Cardiac fibroblast (primary cell): ENCODE results near the gene USP20.
"Not testable (repeated sequence)": the region's sequence is repeated elsewhere in the genome, so short reads cannot be mapped to it uniquely, and the experiment has no call there.

Experiments
- DNase-seq, 2 donors: peaks; one replicate each; pipeline versions ENCODE4 v3.0.0 to v3.0.0-alpha.2; 2010; ENCODE audit warnings: low read depth in 2 of 2
- H3K4me3 ChIP-seq, 2 donors: replicated peaks in 1 of 2; 1 replicate in 1 of 2; 2 replicates in 1 of 2; pipeline ENCODE4 v1.5.1; 2011; ENCODE audit warnings: low read depth in 2 of 2, low read length in 2 of 2, mild to moderate bottlenecking in 2 of 2, moderate library complexity in 1 of 2
- TF ChIP-seq, protein P1 (sequence below): IDR thresholded peaks from one replicate; pipeline ENCODE4 v1.5.1; 2011; ENCODE audit warnings: low read depth, mild to moderate bottlenecking, low read length, inconsistent platforms

The USP20 gene

DNA sequence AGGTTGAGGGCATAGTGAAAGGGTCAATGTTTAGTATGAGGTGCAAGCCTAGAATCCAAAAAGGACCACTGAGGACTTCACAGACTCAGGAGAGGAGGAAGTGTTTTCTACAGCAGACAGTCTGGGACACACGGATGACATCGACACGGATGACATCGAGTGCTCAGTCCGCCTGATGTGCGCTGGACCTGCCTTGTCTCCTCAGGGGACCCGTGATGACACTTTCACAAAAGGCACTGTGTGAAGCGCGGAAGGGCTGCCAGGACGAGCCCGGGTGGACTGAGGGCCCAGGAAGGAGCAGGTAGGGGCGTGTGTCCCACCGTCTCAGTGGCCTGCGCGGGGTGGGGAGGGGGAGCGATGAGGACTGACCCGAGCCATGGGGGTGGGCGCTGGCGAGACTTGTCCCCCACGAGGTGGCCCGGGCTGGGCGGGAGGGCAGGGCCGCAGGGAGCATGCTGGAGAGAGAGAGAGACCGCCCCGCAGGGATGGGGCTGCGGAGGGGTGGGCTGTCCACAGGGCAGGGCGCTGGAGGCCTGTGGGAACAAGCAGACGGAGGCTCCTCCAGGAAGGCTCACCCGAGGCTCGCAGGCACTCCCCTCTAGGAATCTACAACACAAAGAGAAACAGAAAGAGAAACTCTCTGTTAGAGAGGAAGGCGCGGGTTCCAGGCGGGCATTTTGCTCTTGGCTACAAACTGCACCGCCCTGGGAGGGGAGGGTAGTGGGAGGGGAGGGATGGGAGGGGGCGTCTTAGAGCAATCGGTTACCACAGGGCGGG, 54.9 kb downstream of the USP20 start:
- H3K4me3 ChIP-seq = no peak overlapping the region
- DNase-seq = no peak
- TF ChIP-seq, protein P1, sequence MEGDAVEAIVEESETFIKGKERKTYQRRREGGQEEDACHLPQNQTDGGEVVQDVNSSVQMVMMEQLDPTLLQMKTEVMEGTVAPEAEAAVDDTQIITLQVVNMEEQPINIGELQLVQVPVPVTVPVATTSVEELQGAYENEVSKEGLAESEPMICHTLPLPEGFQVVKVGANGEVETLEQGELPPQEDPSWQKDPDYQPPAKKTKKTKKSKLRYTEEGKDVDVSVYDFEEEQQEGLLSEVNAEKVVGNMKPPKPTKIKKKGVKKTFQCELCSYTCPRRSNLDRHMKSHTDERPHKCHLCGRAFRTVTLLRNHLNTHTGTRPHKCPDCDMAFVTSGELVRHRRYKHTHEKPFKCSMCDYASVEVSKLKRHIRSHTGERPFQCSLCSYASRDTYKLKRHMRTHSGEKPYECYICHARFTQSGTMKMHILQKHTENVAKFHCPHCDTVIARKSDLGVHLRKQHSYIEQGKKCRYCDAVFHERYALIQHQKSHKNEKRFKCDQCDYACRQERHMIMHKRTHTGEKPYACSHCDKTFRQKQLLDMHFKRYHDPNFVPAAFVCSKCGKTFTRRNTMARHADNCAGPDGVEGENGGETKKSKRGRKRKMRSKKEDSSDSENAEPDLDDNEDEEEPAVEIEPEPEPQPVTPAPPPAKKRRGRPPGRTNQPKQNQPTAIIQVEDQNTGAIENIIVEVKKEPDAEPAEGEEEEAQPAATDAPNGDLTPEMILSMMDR = no peak

DNA sequence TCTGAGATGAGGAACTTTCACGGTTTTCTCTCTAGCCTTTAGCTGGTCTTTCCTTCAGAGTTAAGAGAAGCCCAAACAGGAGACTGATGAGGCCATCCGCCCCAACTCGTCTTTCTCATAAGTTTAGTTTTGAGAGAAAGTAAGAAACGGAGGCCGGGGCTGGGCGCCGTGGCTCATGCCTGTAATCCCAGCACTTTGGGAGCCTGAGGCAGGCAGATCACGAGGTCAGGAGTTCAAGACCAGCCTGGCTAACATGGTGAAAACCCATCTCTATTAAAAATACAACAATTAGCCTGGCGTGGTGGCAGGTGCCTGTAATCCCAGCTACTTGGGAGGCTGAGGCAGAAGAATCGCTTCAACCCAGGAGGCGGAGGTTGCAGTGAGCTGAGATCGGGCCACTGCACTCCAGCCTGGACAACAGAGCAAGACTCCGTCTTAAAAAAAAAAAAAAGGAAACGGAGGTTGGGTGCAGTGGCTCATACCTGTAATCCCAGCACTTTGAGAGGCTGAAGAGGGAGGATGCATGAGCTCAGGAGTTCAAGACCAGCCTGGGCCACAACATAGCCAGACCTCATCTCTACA, 55.6 kb downstream of the USP20 start:
- H3K4me3 ChIP-seq, DNase-seq: not testable (repeated sequence)

DNA sequence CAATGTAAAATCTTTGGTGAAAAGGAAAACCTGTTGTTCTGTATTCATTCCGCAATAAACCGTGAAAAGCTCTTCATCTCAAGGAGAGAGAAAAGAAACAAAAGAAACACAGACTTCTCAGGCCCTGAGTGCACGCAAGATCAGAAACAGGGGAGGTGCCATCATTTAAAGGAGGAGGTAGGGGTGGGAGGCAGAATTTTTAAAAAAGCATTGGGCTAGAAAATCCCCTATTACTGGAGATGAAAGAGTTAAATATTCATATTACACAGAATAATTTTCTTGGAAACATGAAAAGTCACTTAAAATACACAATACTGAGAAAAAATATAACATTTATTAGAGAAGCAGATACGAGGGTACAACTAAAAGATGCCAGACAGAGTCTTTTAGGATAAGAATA, 56.3 kb downstream of the USP20 start:
- H3K4me3 ChIP-seq = no peak overlapping the region
- DNase-seq = no peak
- TF ChIP-seq, protein P1 = no peak

DNA sequence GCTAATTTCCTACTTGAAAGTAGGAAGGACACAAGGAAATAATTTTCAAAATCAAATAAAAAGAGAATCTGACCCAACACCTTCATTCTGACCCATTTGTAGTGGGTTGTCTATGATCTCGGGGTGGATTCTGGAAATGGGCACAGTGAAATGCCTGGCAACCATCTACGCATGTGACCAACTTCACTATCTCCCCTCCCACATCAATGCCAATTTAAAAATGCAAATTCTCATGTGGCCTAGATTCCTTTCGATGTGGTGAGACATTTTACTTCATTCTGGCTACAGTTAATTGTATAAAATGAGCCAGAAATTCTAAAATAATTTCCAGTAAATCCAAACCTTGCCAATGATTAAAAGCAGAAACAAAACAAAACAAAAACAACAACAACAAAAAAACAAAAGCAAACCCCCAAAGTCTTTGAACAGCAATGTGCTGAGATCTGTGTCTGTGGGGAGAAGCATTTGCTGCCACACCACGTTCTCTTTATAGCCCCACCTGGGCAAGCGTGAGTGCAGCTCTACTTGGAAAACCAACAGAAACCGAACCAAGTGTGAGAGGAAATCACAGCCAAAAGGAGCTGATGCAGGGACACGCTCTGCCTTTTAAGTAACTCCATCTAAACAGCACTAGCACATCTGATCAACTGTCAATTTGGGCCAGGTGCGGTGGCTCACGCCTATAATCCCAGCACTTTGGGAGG, 59.0 kb downstream of the USP20 start:
- no peak overlapping the region for H3K4me3 ChIP-seq
- DNase-seq = no peak
- TF ChIP-seq, protein P1 = no peak

DNA sequence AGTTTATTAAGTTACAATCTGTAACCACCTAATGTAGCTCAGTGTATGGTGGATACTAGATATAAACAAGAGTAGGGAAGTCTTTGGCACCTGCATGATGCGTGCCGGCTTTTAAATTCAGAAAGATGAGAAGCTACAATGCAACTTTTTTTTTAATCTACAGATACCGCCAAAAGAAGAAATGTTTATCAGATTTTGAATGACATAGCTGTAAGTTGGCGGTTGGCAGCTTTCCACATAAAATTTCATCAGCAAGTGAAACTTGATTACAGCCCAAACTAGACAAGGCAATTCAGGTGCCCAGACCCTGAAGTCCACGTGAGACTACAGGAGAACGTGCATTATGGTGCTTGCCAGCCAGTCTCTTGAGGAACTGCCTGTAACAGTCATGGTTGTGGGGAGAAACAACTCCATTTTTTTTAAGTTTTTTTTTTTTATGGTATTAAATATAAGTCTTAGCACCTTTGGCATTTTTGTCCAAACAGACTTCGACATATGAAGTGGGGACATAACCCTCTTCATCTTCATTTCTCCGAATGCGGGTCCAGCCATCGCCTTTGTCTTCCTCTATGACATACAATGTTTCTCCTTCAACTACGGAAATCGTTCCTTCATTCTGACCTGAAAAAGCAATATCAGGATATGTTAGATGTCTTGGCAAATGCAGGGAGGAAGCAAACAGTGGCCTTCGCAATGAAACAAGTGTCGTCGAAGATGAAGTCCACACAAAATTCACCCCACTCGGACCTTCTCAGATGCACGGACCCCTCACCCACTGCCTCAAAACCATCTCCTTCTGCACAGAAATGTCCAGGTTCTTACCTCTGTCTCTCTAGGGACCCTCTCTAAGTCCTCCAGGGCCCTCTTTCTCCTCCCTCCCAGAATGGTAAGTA, 60.4 kb downstream of the USP20 start:
- TF ChIP-seq, protein P1 = no peak
- H3K4me3 ChIP-seq = no peak overlapping the region
- DNase-seq = no peak

DNA sequence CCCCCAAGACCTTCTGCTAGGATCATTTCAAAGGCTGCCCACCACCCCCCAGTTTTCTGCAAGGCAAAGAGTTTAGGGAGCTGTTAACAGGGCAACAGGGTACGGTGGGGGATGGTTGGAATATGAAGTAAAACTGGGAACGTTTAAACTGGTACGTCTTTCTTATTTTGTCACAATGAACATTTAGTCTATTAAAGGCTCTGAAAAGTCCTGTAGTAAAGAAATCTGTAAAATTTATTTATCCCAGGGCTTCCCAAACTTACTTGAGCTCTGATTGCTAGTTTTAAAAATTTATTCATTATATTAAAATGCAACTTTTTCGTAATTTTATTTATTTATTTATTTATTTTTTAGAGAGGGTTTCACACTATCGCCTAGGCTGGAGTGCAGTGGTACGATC, 62.0 kb downstream of the USP20 start:
- H3K4me3 ChIP-seq = no peak overlapping the region
- TF ChIP-seq, protein P1 = no peak
- DNase-seq = no peak
